HG03460 (cell line): ENCODE results near the gene OR2G6.
A peak's percentile ranks its signal among the peaks of the same experiment; 100 is the strongest.
"Not testable (repeated sequence)": the region's sequence is repeated elsewhere in the genome, so short reads cannot be mapped to it uniquely, and the experiment has no call there.

Experiments used
- ATAC-seq: cut with Tn5 transposase; IDR thresholded peaks from one replicate; pipeline ENCODE4 v1.9.1; 2021; ENCODE audit not compliant: unreplicated experiment

Gene OR2G6

DNA sequence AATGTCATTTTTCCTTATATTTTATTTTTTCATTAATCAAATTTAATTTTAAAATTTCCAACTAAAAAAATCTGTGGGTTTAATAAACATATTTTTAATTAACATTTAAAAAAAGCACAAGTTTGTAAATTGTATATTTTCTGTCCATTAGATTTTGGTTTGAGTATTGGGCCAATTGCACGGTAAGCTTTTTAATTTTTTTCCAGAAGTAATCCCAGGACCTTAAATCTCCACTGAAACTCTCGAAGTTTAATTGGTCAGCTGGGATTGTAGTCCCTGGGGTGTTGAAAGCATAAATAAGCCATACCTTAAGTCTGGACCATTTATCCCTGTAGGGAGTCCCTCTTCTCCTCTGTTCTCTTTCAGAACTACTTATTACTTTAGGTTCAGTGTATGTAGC, at the start of gene OR2G6:
OR2G6 (plus strand) TSS at position 301 of the 400 bp plus-strand sequence. CDS start 13,574 bp downstream, outside the sequence.
- not testable (repeated sequence) for ATAC-seq

DNA sequence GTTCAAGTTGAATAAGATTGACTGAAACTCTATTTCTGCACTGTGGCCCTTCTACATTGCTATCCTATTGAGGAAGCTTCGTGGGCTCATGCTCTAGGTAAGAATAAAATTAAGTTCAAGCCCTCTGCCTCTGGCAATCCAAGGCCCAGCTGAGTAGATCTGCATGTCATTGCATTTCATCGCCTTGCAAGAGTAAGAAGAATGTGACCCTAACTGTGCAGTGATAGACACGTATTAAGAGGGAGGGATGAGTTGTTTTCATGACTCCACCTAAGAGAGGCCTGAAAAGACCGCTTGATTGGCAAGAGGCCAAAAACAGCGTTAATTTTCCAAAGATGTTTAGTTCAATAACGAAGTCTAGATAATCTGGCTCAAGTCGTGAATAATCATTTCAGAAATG, 48.8 kb upstream of the OR2G6 start:
- not testable (repeated sequence) for ATAC-seq

DNA sequence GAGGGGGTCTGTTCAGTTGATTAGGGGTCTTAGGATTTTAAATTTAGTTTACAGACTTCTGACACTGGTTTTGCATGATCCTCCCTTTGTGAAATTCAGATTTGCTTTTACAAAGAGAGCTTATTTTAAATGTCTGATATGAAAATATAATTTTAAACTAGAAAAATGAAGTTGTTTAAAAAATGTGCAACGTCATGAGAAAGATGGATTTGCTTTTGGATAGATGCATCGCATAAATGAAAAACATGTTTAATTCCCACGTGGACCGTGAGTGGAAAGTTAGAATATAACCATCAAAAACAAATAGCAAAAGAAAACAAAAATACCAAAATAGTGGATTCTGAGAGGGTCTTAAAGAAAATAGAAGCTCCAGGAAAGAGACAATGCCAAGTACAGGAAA, 36.7 kb upstream of the OR2G6 start:
- ATAC-seq: no peak

DNA sequence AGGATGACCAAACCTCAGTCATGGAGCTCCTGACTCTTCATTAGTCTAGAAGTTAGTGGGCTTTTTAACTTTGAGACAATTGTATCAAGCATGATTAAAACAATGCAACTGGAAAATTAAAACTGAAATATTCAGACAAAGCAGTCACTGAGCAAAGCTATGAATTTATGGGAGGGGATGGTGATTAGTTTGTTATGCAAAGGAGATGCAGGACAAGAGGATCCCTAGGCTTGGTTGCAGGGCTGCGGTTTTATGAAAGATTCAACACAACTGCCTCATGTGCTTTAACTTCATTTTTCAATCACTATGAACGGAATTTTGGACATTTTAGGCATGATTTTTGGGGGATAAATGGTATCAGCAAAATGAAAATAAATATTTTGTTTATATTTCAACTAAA, 35.8 kb upstream of the OR2G6 start:
- not testable (repeated sequence) for ATAC-seq

DNA sequence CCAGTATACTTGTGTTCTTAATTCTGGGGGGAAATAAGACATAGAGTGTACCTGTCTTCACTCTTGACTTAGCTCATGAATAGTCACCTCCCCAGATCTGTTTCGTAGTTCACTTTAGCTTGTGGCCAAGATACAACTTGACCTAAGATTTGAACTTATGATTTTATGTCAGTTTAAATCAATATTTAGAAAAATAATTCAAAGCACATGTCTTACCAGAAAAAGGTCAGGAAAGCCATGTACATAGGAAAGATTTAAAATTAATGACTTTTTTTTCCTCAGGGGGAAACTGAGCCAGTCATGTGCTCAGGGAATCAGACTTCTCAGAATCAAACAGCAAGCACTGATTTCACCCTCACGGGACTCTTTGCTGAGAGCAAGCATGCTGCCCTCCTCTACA, 34.8 kb upstream of the OR2G6 start, which contains the start of gene OR2T3:
OR2T3 (plus strand) TSS at position 301 of the 400 bp plus-strand sequence; CDS start at position 301, 0 bp downstream.
- ATAC-seq: not testable (repeated sequence)

DNA sequence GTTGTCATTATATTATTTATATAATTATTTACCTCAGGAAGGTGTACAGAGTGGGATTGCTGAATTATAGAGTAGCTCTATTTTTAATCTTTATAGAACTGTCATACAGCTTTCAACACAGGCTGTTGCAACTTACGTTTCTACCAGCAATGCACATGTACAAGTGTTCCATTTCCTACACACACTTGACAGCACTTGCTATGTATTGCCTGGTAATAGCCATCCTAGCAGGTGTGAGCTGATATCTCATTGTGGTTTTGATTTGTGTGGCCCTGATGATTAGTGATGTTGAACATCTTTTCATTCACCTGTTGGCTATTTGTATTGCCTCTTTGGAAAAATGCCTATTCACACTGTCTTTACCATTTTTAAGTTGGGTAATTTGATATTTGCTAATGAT, 32.2 kb upstream of the OR2G6 start:
- peak; percentile 70 for ATAC-seq

DNA sequence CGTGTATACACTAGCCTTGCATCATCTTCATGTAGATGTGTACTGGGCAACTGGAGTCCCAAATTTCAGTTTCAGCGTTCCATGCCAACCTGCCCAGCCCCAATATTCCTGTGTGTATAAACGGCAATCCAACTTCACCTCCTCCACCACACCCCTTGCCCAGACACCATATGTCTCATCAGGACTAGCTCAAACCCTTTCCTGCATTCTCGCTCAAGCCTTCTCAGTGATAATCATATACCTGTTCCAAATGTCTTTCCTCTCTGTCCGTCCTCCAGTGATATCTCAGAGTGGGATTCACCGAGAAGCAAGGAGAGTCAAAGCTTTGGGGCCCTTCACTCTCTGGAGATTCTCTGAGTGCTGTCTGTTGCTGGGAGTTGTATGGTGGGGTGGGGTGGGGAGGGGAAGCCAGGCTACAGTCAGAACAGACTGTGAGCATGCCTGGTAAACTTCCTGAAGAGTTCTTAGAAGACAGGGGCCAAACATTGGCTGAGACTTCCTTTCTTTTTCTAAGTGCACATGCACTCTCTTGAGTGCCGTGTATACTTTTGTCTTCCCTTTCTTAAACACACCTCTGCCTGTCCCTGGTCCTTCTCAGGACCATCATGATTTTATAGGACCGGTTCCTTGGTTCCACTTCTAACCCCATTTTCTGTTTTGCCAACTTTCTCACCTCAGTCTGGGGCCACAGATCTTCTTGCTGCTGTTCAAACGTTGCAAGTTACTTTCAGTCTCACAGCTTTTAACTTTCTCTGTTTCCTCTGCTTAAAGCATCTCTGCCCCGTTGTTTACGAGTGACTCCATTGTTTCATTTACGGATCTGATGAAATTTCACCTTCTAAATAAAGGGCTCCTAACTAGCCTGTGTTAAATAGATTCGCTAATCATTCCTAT, 25.9 kb upstream of the OR2G6 start:
- peak; percentile 86 for ATAC-seq

DNA sequence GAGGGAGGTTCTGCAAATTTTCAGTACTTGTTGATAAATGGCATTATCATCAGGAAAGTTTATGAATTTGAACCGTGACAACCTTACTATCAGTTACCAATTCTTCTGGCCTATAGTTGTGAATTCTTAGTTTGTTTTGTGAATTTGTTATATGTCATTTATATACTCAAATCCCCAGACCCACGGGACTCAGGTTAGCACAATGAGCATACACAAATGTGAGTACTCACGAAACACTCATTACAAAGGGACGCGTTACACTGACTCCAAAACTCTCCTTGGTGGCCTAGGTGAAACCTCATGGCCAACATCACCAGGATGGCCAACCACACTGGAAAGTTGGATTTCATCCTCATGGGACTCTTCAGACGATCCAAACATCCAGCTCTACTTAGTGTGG, 19.6 kb upstream of the OR2G6 start, which contains the start of gene OR2T5:
OR2T5 (plus strand) TSS at position 301 of the 400 bp plus-strand sequence; CDS start at position 301, 0 bp downstream.
- not testable (repeated sequence) for ATAC-seq

DNA sequence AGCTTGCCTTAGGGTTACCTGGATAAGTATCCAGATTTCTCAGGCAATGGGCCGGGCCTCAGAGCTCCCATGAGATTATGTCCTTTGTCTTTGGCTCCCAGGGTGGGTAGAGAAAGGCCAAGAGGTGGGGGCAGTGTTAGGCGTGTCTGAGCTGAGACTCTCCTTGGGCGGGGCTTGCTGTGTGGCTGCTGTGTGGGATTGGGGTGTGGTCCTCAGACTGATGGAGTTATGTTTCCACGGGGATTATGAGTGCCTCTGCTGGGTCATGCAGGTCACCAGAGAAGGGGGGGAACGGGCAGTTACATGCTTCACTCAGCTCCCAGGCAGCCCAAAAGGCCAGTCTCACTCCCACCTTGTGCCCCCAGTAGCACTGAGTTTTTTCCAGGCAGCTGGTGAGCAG, 11.2 kb upstream of the OR2G6 start:
- ATAC-seq: not testable (repeated sequence)

DNA sequence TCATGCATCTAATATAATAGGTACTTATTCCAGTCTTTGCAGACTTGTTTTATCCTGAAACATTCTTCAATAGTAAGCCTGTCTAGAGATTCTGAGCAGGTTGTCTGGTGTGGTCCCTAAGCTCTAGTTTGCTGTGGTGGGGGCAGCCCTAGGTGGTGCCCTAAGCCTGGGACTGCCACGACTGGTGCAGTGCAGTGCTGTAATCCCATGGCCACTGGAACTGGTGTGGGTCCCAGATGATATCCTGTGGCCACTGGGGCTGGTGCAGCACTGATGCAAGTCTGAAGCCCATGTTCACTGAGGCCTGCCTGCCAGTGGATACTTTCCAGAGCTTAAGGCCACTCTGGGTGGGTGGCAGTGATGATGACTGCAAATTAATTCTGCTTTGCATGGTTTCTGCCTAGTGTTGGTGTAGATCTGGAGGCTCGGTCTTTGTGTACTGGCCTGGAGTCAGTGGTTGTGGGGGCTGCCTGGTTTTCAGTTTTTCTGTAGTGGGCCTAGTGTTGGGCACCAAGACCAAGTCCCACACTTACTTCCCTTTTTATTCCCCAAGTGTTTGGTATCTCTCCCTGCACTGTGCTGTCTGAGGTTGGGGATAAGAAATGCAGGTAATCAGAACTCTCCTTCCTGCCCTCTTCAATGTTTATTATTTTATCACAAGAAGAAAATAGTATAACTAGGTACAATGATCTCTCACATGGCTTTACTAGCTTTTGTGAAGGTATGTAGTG, 7.4 kb upstream of the OR2G6 start:
- ATAC-seq: not testable (repeated sequence)

DNA sequence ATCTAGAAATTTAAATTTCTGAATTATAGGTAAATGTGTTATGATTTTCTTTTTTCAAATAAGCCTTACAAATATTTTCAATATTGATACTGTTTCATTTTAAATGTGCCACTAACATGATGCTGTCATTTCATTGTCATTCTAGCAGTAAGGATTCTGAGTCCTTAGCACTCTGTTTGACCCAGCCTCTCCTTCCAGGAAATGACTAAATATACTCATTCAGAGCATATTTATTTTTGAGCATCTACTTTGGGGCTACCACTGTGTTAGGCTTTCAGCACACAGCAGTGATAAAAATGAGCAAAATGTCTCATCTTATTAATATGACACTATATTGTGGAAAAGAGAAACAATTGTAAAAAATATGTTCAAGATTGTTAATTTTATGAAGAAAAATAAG, 2.3 kb downstream of the OR2G6 start:
- ATAC-seq: not testable (repeated sequence)

DNA sequence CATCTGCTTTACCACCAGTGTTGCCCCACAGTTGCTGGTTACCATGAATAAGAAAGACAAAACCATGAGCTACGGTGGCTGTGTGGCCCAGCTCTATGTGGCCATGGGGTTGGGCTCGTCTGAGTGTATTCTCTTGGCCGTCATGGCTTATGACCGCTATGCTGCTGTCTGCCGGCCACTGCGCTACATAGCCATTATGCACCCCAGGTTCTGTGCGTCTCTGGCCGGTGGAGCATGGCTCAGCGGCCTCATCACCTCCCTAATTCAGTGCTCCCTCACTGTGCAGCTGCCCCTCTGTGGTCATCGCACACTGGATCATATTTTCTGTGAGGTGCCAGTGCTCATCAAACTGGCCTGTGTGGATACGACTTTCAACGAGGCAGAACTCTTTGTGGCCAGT, 14.0 kb downstream of the OR2G6 start:
- ATAC-seq: no peak

DNA sequence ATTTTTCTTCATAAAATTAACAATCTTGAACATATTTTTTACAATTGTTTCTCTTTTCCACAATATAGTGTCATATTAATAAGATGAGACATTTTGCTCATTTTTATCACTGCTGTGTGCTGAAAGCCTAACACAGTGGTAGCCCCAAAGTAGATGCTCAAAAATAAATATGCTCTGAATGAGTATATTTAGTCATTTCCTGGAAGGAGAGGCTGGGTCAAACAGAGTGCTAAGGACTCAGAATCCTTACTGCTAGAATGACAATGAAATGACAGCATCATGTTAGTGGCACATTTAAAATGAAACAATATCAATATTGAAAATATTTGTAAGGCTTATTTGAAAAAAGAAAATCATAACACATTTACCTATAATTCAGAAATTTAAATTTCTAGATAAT, 29.6 kb downstream of the OR2G6 start:
- not testable (repeated sequence) for ATAC-seq

DNA sequence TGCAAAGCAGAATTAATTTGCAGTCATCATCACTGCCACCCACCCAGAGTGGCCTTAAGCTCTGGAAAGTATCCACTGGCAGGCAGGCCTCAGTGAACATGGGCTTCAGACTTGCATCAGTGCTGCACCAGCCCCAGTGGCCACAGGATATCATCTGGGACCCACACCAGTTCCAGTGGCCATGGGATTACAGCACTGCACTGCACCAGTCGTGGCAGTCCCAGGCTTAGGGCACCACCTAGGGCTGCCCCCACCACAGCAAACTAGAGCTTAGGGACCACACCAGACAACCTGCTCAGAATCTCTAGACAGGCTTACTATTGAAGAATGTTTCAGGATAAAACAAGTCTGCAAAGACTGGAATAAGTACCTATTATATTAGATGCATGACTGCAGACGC, 39.5 kb downstream of the OR2G6 start:
- not testable (repeated sequence) for ATAC-seq

DNA sequence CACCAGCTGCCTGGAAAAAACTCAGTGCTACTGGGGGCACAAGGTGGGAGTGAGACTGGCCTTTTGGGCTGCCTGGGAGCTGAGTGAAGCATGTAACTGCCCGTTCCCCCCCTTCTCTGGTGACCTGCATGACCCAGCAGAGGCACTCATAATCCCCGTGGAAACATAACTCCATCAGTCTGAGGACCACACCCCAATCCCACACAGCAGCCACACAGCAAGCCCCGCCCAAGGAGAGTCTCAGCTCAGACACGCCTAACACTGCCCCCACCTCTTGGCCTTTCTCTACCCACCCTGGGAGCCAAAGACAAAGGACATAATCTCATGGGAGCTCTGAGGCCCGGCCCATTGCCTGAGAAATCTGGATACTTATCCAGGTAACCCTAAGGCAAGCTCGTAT, 43.2 kb downstream of the OR2G6 start:
- not testable (repeated sequence) for ATAC-seq

DNA sequence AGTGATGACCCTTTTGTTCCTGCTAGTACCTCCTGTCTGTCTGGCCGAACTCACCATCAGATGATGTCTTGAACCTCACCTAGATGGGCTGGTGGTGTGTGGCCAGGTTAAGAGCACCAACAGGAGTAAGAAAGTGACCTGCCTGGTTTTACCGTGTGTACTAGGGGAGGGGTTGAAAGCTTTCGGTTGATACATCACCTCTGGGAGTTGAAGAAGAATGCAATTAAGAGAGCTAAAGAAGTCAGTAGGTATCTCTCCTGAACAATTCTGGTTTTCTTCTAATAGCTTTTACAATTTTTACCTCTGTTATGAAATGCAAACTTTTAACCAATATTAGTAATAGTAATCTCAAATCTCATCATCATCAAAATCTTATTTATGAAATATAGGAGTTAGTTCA, 54.8 kb downstream of the OR2G6 start, which contains the start of gene OR2T29:
OR2T29 (minus strand) TSS at position 101 of the 400 bp plus-strand sequence. CDS start 3,281 bp downstream, outside the sequence.
- ATAC-seq: not testable (repeated sequence)

DNA sequence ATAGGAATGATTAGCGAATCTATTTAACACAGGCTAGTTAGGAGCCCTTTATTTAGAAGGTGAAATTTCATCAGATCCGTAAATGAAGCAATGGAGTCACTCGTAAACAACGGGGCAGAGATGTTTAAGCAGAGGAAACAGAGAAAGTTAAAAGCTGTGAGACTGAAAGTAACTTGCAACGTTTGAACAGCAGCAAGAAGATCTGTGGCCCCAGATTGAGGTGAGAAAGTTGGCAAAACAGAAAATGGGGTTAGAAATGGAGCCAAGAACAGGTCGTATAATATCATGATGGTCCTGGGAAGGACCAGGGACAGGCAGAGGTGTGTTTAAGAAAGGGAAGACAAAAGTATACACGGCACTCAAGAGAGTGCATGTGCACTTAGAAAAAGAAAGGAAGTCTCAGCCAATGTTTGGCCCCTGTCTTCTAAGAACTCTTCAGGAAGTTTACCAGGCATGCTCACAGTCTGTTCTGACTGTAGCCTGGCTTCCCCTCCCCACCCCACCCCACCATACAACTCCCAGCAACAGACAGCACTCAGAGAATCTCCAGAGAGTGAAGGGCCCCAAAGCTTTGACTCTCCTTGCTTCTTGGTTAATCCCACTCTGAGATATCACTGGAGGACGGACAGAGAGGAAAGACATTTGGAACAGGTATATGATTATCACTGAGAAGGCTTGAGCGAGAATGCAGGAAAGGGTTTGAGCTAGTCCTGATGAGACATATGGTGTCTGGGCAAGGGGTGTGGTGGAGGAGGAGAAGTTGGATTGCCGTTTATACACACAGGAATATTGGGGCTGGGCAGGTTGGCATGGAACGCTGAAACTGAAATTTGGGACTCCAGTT, 57.9 kb downstream of the OR2G6 start:
- ATAC-seq: peak; percentile 71

DNA sequence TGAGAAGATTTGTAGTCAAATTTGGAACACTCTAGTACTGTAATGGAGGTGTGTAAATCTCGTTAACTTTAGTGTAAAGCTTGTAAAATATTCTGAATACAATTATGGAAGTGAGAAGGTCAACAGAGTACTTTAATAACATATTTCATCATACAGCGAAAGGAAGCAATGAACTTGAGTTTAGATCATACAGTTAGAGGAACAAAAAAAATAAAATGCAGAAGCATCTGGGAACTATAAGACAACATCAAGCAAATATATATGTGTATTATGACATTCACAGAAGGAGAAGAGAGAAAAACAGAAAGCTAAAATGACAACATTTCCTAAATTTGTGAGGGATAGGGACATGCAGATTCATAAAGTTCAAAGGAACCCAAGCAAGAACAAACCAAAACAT, 61.2 kb downstream of the OR2G6 start:
- ATAC-seq: not testable (repeated sequence)

DNA sequence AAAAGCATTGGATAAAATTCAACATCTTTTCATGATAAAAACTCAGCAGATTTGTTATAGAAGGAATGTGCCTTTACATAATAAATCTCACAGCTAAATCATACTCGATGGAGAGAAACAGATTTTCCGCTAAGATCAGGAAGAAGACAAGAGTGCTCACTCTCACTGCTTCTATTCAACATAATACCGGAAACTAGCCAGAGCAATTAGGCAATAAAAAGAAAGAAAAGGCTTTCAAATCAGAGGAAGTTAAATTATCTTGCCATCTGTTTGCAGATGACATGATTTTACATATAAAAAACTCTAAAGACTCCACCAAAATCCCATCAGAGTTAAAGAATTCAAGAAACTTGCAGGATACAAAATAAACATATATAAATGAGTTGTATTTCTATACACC, 62.9 kb downstream of the OR2G6 start:
- not testable (repeated sequence) for ATAC-seq

DNA sequence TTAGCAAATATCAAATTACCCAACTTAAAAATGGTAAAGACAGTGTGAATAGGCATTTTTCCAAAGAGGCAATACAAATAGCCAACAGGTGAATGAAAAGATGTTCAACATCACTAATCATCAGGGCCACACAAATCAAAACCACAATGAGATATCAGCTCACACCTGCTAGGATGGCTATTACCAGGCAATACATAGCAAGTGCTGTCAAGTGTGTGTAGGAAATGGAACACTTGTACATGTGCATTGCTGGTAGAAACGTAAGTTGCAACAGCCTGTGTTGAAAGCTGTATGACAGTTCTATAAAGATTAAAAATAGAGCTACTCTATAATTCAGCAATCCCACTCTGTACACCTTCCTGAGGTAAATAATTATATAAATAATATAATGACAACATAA, 64.2 kb downstream of the OR2G6 start:
- peak; percentile 85 for ATAC-seq

DNA sequence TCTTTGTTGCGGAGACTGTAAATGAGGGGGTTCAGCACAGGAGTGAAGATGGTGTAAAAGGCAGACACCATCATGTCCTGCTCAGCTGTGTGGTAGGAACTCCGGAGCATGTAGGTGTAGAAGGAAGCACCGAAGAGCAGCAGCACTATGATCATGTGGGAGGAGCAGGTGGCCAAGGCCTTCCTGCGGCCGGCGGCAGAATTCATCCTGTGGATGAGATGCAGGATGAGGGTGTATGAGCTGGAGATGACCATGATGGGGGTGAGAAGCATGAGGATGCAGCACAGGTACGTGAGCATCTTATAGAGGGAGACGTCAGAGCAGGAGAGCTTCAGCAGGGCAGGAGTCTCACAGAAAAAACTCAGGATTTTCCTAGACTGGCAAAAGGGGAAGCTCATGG, 66.0 kb downstream of the OR2G6 start:
- ATAC-seq: not testable (repeated sequence)
